Muscle of back (tissue), 11 donors: ENCODE results near the gene CCDC57. TPM values are rescaled to one million over a fixed set of nuclear protein-coding genes. Genes with fewer than 3 reads are reported as not detected.

Experiments
- DNase-seq, 3 donors: peaks; one replicate each; pipeline versions ENCODE4 v3.0.0 to v3.0.0-alpha.2; 2013
- polyA plus RNA-seq, 10 donors: library from polyadenylated mRNA; unstranded; fragments of 120-200 nt; gene quantifications; one replicate each; pipeline ENCODE4 v1.2.1, GENCODE V29; 2013; ENCODE audit not compliant: insufficient read length in 10 of 10

The CCDC57 gene
- polyA plus RNA-seq, 10 donors = 15.7 to 32.8 (median 22.1) TPM

- DNase-seq = no peak
Observed at GRCh38 chr17:82126556-82127314, 85.9 kb downstream of the CCDC57 start.

GRCh38 chr17:82124101-82124500, 88.5 kb downstream of the CCDC57 start:
- DNase-seq = no peak

DNA sequence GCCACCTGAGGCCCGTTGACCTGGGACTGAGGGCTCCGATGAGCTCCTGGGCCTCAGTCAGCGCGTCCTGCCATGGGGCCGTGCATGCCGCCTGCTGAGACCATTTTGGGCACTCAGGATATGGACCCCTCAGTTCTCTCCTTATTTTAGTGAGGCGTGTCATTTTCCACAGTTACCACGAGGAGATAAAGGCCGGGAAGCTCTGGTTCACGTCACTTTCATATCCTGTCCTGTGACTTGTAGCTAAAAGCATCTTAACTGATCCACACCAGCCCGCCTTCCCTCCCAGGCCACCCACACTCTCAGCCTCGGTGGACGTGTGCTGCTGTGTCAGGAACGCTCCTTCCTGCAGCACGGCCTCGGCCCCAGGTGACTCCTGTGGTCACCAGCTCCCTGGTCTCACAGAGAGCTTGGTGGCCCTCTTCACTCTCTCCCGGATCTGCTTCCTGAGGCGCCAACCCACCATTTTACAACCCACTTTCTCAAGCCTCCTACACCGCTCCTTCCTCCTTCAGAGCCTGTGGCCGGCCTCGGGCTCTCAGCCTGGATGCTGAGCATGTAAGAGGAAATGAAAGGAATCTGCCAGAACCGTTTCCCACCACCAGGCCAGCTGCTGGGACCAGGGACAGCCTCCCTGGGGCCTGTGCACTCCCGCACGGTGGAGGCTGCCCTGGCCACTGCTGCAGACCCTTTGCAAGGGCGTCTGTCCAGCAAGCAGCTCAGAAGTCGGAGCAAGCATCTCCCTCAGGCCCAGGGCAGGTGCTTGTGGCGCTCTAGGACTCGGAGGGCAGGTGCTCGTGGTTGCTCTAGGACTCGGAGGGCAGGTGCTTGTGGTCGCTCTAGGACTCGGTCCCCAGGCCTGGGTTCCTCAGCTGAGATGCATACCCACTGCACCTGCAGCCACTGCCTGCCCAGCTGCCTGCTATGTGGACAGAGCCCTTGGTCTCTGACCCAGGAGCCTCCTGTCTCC, 90.7 kb downstream of the CCDC57 start:
- no peak for DNase-seq

- DNase-seq = no peak
Observed at GRCh38 chr17:82121246-82121645, 91.4 kb downstream of the CCDC57 start.

DNA sequence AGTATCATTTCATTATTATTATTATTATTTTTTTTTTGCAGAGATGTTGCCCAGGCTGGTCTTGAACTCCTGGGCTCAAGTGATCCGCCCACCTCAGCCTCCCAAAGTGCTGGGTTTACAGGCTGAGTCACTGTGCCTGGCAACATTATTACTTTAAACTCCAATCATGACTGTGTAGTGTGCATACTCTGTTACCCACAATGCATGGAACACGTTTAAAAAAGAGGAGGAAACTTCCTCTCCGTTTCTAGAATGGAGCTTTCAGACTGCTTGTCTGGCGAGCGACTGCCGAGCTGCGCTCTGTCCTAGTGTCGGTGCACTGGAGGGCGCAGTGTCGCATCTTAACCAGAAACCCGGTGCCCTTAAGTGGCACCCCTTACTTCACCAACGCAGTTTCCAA, 92.5 kb downstream of the CCDC57 start:
- no peak for DNase-seq

DNA sequence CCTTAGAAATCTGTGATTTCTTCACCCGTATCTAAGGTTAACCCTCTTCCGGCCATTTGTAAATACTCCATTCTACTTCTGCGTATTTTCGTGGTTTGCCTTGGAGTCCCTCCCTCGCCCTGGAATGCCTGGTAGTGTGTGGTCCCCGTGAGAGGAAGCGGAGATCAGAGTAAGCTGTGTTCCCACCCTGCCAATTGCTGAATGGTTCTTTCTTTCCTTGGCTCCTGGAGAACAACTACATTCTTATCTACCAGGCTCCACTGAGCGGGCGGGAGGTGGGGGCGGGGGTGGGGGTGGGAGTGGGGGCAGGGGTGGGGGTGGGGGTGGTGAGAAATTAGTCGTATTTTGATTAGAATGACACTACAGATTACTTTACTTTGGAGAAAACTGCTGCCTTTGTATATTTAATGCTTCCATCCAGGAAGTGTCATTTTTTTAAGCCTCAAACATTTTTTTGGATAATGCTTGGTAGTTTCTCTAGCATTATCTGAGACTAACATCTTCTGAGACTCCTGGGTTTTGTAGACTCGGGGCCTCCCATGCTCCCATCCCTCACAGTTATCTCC, 93.7 kb downstream of the CCDC57 start:
- DNase-seq = no peak

- no peak for DNase-seq
Observed at GRCh38 chr17:82118168-82118814, 94.4 kb downstream of the CCDC57 start.

DNA sequence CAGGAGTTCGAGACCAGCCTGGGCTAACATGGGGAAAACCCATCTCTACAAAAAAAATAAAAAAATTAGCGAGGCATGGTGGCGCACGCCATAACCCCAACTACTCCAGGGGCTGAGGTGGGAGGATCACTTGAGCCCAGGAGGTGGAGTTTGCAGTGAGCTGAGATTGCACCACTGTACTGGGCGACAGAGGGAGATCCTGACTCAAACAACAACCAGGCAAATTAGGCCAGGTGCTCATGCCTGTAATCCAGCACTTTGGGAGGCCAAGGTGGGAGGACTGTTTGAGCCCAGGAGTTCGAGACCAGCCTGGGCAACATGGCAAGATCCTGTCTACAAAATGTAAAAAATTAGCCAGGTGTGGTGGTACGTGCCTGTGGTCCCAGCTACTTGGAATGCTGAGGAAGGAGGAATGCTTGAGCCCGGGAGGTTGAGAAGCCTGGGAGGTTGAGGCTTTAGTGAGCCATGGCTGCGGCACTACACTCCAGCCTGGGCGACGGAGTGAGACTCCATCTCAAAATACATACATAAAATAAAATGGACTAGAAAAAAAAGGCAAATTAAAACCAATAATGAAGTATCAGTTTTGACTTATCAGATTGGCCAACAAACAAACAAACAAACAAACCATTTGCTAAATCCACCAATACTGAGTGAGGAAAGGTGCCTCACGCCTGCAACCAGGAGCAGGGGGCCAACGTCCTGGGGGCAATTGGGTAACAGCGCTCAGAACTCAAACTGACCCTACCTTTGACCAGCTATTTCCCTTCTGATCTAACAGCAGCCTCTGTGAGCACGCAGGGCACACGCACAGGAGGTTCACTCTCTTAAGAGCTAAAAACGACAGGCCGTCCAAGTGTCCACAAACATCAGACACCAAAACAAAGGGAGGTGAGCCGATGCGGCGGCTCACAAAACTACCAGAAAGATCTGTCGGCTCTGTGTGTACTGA, 95.2 kb downstream of the CCDC57 start:
- no peak for DNase-seq

- DNase-seq = no peak
Observed at GRCh38 chr17:82116246-82116645, 96.4 kb downstream of the CCDC57 start.

GRCh38 chr17:82114872-82115271, 97.8 kb downstream of the CCDC57 start:
- DNase-seq = no peak

DNA sequence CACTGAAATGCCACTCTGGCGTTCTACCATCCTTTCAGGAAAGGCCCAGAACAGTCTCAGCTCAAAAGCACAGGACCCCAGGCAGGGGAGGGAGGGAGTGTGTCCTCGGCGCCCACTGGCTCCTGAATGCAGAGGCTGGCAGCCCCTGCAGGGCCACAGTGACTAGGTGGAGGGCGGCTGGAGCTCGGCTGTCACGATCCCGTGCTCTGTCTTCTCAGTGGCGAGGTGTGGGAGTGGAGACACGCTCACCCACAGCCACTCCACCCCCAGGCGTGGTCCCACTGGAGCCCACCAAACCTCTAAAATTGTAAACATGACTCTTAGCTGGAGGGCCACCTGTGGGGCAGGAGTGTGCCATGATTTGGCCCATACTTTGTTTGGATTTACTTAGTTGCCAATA, 98.2 kb downstream of the CCDC57 start:
- no peak for DNase-seq

DNA sequence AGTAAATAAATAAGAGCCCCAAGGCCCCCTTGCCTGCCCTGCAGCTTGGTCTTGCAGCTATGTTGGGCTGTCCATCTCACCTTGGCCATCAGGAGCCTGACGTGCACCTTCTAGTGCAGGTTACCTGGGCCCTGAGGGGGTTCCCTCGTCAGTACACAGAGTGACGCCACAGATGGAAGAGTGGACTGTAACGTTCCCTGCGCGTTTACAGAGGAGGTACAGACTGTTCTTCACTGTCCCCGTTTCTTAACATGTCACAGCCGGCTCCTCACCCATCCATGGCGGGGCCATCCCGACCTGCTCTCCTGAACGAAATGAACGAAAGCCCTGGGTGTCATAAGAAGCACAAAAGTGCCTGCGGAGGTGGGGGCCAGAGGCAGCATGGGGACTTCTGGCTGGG, 98.7 kb downstream of the CCDC57 start:
- DNase-seq = no peak

GRCh38 chr17:82113422-82113821, 99.2 kb downstream of the CCDC57 start:
- no peak for DNase-seq

- DNase-seq = no peak
Observed at GRCh38 chr17:82112914-82113311, 99.7 kb downstream of the CCDC57 start.

GRCh38 chr17:82112181-82112913, 100.3 kb downstream of the CCDC57 start:
- no peak for DNase-seq

DNA sequence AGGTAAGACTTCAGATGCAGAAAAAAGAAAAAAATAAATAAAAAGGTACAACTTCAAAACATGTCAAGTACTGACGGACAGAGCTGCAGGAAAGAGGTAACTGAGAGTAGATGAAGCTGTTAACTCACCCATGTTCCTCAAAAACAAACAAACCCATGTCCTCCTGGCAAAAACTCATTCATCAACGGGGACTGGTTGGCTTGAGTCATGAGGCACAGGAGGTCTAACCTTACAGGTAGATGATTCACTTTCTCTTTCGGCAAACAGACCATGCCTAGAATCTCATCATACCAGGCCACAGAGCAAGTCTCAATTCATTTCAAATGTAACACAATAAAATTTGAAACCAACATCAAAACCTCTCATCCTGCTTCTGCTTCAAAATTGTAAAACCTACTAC, 102.3 kb downstream of the CCDC57 start:
- DNase-seq = no peak

GRCh38 chr17:82108961-82109475, 103.6 kb downstream of the CCDC57 start:
- no peak for DNase-seq

- peak in 1 of 3 donors; percentile 25 for DNase-seq
Observed at GRCh38 chr17:82108496-82108945, 104.1 kb downstream of the CCDC57 start.

DNA sequence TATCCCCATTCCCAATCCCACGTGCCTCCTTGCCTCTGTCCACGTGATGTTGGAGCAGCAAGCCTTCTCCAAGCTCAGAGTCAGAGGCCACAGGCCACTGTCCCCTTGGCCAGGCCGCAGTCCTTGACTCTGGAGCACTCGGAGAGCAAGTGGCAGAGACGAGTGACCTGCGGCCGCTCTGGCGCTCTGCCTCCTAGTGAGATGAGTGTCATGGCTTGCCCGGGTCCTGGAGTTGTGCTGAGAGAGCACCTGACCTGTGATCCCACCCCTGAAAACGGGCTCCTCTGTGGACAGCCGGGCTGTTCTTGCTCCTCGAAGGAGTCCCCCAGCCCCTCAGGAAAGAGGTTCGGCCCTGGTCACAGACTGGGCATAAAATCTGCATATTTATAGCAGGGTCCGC, 104.6 kb downstream of the CCDC57 start:
- no peak for DNase-seq

DNA sequence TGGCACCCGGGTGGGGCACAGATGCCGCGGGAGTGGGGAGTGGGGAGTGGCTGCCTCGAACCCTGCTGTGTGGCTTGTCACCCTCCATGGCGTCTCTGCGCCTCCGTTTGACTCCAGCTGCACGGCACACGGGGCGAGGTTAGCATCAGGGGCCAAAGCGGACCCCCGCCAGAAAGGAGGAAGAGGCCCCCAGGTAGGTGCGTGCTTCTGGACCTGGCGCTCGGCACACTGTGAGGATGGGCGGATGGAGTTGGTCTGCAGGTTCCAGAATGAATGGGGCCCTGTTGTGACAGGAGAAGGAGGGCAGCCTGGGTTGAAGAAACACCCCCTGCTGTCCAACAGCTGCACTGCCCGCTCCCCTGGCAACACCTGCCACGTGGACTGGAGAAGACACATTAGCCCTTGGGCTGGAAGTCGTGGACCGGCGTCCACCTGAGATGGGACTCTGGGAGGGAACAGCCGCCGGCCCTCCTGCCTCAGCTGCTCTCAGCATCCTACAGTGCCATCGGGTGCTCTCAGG, 105.2 kb downstream of the CCDC57 start:
- no peak for DNase-seq
